Neural cell (in vitro differentiated cells): ENCODE results near the gene FGGY. TPM values are rescaled to one million over a fixed set of nuclear protein-coding genes. Genes with fewer than 3 reads are reported as not detected.
A peak's percentile ranks its signal among the peaks of the same experiment; 100 is the strongest.

ENCODE experiments used
- H2AFZ ChIP-seq: fragments of 200-600, 300-800 bp; sonication (generic), shearing (Covaris generic); 2 replicates; pipeline ENCODE4 v1.6.0; 2014; ENCODE audit warnings: low read depth, mild to moderate bottlenecking, antibody characterized with exemption, low read length, moderate library complexity
- H3F3A ChIP-seq: fragments of 200-600 bp; shearing (Covaris generic); 2 replicates; pipeline ENCODE4 v1.6.1; 2016; ENCODE audit warnings: mild to moderate bottlenecking, moderate library complexity, mixed read lengths, antibody characterized with exemption, low read length; ENCODE audit not compliant: insufficient read depth, poor library complexity, severe bottlenecking
- H3K27ac ChIP-seq: fragments of 200-600, 300-800 bp; sonication (generic), shearing (Covaris generic); 2 replicates; pipeline ENCODE4 v1.5.1; 2014; ENCODE audit warnings: mild to moderate bottlenecking, low read length, moderate library complexity
- H3K27me3 ChIP-seq: fragments of 300-800, 200-600 bp; sonication (generic), shearing (Covaris generic); 2 replicates; pipeline ENCODE4 v1.6.0; 2014; ENCODE audit warnings: mild to moderate bottlenecking, low read depth, low read length, moderate library complexity; ENCODE audit not compliant: insufficient read depth
- H3K36me3 ChIP-seq: fragments of 300-800, 200-600 bp; sonication (generic), shearing (Covaris generic); 2 replicates; pipeline ENCODE4 v1.5.1; 2014; ENCODE audit warnings: mild to moderate bottlenecking, antibody characterized with exemption, low read length, moderate library complexity; ENCODE audit not compliant: insufficient read depth
- H3K4me2 ChIP-seq: fragments of 300-800, 200-600 bp; sonication (generic), shearing (Covaris generic); 2 replicates; pipeline ENCODE4 v1.6.0; 2014; ENCODE audit warnings: mild to moderate bottlenecking, low read length
- H3K4me3 ChIP-seq: fragments of 300-800, 200-600 bp; sonication (generic), shearing (Covaris generic); 2 replicates; pipeline ENCODE4 v1.5.1; 2014; ENCODE audit warnings: mild to moderate bottlenecking, low read length, moderate library complexity
- H3K79me2 ChIP-seq: fragments of 200-600 bp; shearing (Covaris generic); replicated peaks from 2 replicates; pipeline ENCODE4 v1.6.0; 2014; ENCODE audit warnings: mild to moderate bottlenecking, low read length, moderate library complexity; ENCODE audit not compliant: insufficient read depth
- H3K9ac ChIP-seq: fragments of 300-800, 200-600 bp; sonication (generic), shearing (Covaris generic); 2 replicates; pipeline ENCODE4 v1.6.1; 2016; ENCODE audit warnings: mild to moderate bottlenecking, low read length, mixed read lengths
- H3K9me2 ChIP-seq: fragments of 200-600 bp; shearing (Covaris generic); 2 replicates; pipeline ENCODE4 v1.6.1; 2016; ENCODE audit warnings: mild to moderate bottlenecking, low read length, mixed read lengths; ENCODE audit not compliant: insufficient read depth
- H3K9me3 ChIP-seq: fragments of 200-600, 300-800 bp; sonication (generic), shearing (Covaris generic); 2 replicates; pipeline ENCODE4 v1.6.1; 2016; ENCODE audit warnings: mild to moderate bottlenecking, mixed run types, low read length, moderate library complexity, mixed read lengths
- H4K20me1 ChIP-seq: fragments of 200-600 bp; shearing (Covaris generic); 2 replicates; pipeline ENCODE4 v1.6.1; 2016; ENCODE audit warnings: mild to moderate bottlenecking, mixed run types; ENCODE audit not compliant: insufficient read depth
- CTCF ChIP-seq: fragments of 450-650 bp; IDR thresholded peaks from 2 replicates; pipeline ENCODE4 v1.5.1; 2014; ENCODE audit warnings: antibody characterized with exemption, mild to moderate bottlenecking, moderate library complexity; ENCODE audit not compliant: poor library complexity, severe bottlenecking
- EP300 ChIP-seq: fragments of 450-650 bp; conservative IDR thresholded peaks from 2 replicates; pipeline ENCODE4 v1.6.1; 2014; ENCODE audit warnings: antibody characterized with exemption, mild to moderate bottlenecking, moderate library complexity; ENCODE audit not compliant: poor library complexity, severe bottlenecking
- EZH2 ChIP-seq: fragments of 200-600, 300-800 bp; shearing (Covaris generic), sonication (generic); IDR thresholded peaks from 2 replicates; pipeline ENCODE4 v1.6.1; 2014; ENCODE audit warnings: antibody characterized with exemption, low read length, borderline replicate concordance, mild to moderate bottlenecking; ENCODE audit not compliant: insufficient read depth, poor library complexity, severe bottlenecking
- MXI1 ChIP-seq: fragments of 450-650 bp; conservative IDR thresholded peaks from 2 replicates; pipeline ENCODE4 v1.6.1; 2014; ENCODE audit warnings: antibody characterized with exemption, mild to moderate bottlenecking; ENCODE audit not compliant: poor library complexity, severe bottlenecking
- POLR2AphosphoS5 ChIP-seq: IDR thresholded peaks from 2 replicates; pipeline ENCODE4 v1.6.1; 2012
- RAD21 ChIP-seq: fragments of 450-650 bp; conservative IDR thresholded peaks from 2 replicates; pipeline ENCODE4 v1.6.1; 2014; ENCODE audit warnings: antibody characterized with exemption, mild to moderate bottlenecking, moderate library complexity
- REST ChIP-seq: IDR thresholded peaks from 2 replicates; pipeline ENCODE4 v1.6.1; 2012; ENCODE audit warnings: borderline replicate concordance
- SMC3 ChIP-seq: fragments of 450-650 bp; conservative IDR thresholded peaks from 2 replicates; pipeline ENCODE4 v1.6.1; 2014; ENCODE audit warnings: antibody characterized with exemption, mild to moderate bottlenecking, moderate library complexity; ENCODE audit not compliant: poor library complexity
- TAF1 ChIP-seq: IDR thresholded peaks from 2 replicates; pipeline ENCODE4 v1.6.1; 2012; ENCODE audit warnings: low read depth
- polyA plus RNA-seq: library from polyadenylated mRNA; depleted of rRNA; stranded (reverse); fragments of >200 nt; gene quantifications from 2 replicates; pipeline ENCODE4 v1.2.3, GENCODE V29; 2014

Gene FGGY
- polyA plus RNA-seq, 1 donor from 2014 or later: 7.4 TPM

GRCh38 chr1:59771361-59771760 lies 474.5 kb downstream of the FGGY start:
- Histone ChIP-seq H3K27ac (no peak overlapping the region), H3K9ac (no peak overlapping the region), H3K79me2 (no peaks in the 10 kb centered on the region), H3K4me3 (no peak overlapping the region), H3K9me3 (no peaks in the 10 kb centered on the region), H3K27me3 (no peaks in the 10 kb centered on the region), H3F3A (no peaks in the 10 kb centered on the region), H3K36me3 (no peaks in the 10 kb centered on the region), H2AFZ (no peak overlapping the region), H3K9me2 (no peaks in the 10 kb centered on the region), H3K4me2 (no peak overlapping the region), H4K20me1 (no peaks in the 10 kb centered on the region)
- TF ChIP-seq TAF1 (no peak), MXI1 (no peak), REST (no peak), CTCF (no peak), RAD21 (no peak)

- Histone ChIP-seq H3K9ac (no peak overlapping the region), H3K9me2 (no peaks in the 10 kb centered on the region), H3K36me3 (no peaks in the 10 kb centered on the region), H3K79me2 (no peaks in the 10 kb centered on the region), H2AFZ (no peak overlapping the region), H4K20me1 (no peaks in the 10 kb centered on the region), H3K27ac (no peak overlapping the region), H3K27me3 (no peaks in the 10 kb centered on the region), H3K4me3 (no peak overlapping the region), H3F3A (no peaks in the 10 kb centered on the region), H3K9me3 (no peaks in the 10 kb centered on the region), H3K4me2 (no peak overlapping the region)
- TF ChIP-seq CTCF (no peak), EP300 (no peak), EZH2 (no peak), SMC3 (no peak), RAD21 (no peak), MXI1 (no peak), POLR2AphosphoS5 (peak; percentile 32)
Measured at GRCh38 chr1:59775480-59775879, 478.6 kb downstream of the FGGY start.
